HG03045 (cell line): Measurements from ENCODE around the gene PLBD1.

Experiments
- ATAC-seq: cut with Tn5 transposase; IDR thresholded peaks from one replicate; pipeline ENCODE4 v1.9.1; 2021; ENCODE audit warnings: mild to moderate bottlenecking, moderate library complexity; ENCODE audit not compliant: unreplicated experiment

PLBD1 gene

DNA sequence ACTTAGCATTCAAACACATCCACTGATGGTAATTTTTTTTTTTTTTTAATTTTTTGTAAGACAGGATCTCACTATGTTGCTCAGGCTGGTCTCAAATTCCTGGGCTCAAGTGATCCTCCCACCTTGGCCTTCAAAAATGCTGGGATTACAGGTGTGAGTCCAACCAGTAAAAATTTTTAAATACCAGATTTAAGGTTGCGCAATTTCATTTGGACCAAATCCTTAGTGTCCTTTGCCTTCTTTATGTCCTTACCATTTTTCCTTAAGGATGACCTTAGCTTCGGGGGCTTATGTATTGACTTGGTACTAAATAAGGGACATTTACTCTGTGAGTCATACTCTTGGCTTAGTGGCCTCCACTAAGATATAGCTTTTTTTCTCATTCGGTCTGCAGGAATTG lies 4.1 kb upstream of the PLBD1 start:
- no peak for ATAC-seq

DNA sequence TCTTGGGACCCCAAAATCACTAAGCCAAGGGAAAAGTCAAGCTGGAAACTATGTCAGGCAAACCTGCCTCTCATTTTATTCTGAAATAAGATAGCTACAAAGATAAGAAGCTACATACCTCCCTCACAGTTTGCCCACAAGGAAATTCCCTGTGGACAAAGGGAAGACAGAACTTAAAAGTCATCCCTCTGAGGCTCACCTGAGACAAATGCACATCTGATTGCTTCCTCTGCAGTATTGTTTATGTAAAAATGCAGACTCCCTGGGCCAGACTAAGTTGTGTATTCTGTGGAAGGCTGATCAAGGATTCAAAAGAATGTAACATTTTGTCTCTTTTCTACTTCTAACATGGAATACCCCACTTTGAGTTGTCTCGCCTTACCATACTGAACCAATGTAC lies 2.5 kb upstream of the PLBD1 start:
- no peak for ATAC-seq

DNA sequence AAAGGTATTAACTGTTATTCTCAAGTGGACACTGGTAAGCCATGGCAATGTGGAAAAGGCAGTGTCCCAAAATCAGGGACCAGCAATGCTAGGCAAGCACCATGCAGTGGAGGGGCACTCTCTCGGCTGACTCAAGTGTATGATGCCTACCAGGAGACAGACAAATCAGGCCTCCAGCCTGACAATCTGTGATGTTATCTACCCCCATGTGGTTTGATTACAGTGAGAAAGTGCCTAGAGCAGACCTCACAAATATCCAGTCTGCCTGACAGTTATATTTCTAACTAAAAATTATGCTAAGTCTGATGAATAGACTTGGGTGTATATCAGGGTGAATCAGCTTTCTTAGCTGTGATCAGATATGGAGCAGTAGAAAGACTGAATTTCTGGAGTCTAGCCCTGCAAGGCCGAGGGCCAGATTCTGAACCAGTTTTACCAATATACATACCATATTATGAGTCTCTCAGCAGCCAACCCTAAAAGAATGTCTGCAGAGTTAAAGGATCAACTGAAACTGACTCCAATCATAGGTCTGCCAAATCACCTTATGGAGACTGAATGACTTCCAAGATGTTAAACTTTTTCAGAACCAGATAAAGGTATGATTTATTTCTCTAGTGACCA lies 3.2 kb downstream of the PLBD1 start:
- ATAC-seq: no peak

DNA sequence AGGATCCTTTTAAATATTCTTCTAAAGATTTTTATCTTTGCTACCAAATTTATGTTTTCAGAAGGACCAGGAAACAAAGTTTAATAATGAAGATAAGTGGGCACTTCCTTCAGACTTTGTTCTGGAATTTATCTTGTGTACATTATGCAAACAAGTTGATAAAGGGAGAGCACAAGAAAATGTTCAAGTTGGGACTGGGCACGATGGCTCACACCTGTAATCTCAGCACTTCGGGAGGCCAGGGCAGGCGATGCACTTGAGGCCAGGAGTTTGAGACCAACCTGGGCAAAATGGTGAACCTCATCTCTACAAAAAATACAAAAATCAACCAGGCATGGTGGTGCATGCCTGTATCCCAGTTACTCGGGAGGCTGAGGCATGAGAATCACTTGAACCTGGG lies 4.6 kb downstream of the PLBD1 start:
- no peak for ATAC-seq

DNA sequence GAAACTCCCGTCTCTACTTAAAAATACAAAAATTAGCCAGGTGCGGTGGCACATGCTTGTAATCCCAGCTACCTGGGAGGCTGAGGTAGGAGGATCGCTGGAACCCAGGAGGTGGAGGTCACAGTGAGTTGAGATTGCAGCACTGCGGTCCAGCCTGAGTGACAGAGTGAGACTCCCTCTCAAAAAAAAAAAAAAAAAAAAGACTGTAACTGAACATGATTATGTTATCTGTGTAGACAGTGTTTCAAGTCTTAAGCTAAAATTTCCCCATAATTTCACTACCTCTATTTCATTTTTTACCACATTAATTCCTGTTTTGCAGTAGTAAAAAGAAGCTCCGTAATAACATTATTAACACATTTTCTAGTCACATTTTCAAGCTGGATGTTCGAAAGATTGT lies 5.4 kb downstream of the PLBD1 start:
- no peak for ATAC-seq

DNA sequence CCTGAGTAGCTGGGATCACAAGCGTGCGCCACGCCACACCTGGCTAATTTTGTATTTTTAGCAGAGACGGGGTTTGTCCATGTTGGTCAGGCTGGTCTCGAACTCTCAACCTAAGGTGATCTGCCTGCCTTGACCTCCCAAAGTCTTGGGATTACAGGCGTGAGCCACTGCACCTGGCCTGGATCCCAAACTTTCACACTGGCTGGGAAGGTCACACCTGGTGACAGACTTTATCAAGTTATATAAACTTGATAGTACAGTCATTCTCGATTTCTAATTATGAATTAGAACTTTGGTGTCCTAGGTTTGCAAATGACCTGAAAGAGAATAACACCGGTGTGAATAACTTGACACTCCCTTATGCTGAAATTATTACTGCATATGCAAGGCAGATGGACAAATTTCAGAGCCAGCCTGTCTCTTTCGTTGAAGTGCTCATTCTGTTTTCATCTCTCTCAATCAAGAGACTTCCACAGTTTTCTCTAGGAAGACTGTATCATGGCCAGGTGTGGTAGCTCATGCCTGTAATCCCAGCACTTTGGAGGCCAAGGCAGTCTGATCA lies 5.9 kb downstream of the PLBD1 start:
- ATAC-seq: no peak

DNA sequence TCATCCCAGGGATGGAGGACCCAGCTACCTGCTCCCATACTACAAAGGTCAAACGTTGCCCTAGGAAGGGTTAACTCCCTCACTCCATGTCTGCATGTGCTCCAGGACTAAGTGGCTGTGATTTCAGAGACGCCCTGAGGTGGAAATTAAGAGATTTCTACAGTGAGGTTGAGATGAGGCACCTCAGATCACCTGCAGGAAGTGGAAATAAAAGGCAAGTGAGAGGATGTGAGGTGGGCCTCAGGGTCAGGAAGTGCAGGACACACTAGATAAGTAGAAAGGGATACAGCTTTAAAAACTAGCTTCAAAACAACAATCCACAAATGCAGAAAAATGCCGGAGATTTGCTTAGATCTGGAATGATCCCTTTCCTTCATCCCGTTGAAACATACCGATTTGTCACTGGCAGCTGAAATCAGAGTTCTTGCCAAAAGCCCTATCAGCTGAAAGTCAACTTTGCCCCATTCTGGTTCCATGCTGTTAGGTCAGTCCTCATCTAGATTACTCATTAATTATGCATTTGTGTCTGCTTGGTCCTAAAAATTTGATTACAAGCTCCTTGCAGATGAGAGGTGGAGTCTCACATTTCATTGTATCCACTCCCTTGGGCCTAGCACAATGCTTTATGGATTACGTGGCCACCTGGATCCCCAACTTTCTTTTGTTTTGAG lies 6.6 kb downstream of the PLBD1 start:
- no peak for ATAC-seq

DNA sequence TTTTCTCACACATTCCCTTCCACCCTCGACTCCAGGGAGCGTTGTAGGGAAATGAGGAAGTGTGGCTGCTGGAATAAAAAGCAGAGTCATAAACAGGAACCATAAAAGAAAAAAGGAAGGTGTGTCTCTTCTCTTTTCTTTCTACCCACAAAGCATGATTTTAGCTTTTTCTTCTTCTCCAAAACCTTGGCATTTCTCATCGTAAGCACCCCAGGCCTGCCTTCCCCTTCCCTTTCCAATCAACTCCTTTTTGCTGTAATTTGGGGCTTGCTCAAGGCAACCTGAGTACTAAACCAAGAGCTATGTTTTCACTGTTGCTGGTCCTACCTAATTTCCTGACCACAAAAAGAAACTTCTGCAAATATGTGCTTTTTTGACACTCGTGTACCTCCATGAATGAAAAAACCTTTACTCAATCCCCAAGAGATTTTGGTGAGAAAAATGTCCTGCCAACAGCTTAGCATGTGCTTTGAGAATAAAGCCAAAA lies 9.2 kb downstream of the PLBD1 start:
- no peak for ATAC-seq

DNA sequence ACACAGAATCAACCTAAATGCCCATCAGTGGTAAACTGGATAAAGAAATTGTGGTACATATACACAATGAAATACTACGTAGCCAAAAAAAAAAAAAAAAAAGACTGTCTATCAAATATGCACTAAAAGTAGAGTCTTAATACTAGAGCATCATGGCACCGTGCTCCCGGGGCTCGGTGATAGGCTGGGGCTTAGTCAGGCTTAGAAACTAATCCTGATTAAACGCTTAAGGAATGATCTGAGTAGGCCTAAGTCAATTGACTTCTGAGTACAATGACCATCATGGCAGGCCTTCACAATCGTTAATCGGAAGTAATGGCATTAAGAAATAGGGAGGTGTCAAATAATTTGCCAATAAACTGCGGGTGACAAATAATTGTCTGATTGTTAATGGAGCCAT lies 9.7 kb downstream of the PLBD1 start:
- no peak for ATAC-seq

DNA sequence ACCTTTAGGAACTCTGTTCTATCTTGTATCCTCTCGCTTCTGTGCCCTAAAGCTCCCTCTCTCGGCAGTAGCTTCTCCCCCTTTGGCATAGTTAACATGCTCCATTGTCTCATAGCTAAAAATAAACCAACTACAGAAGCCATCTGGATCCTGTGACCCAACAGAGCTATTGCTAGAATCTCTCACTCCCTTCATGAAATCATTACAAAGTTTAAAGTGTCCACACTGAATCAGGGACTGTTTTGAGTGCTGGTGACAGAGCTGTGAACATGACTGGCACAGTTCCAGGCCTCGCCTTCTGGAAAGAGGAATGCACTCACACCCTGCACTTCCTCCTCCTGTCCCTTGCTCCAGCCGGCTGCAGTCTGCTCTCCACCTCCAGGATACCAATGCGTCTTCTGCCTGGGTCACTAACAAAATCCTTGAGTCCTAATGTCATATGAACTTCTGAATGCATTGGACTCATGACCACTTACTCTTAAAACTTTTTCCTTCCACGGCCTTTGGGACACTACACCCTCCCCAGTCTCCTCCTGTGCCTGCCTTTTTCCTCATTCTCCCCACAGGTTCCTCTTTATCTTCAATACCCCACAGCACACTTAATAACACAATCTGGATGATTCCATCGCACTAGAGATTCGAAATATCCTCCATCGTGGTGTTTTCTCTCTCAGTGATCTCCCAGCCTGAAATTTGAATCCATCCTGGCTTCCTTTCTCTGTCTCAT lies 13.2 kb downstream of the PLBD1 start:
- ATAC-seq: no peak

DNA sequence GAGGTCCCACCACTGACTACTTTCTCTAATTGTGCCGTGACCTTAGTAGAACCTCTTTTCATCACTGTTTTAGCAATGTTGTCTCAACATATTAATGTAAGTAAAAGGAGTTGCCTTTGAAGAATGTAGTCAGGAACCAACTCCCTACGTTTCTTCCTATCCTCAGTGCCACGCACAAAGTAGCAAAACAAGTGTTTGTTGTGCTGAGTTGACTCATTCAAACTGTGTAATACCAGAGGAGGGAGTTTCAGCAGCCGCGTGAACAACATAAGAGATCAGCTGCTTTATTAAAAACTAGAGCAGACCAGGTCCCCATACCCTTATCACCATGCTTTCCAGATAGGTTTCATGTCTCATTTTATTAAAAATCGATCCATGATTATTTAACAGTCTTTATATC lies 19.1 kb downstream of the PLBD1 start:
- ATAC-seq: no peak

DNA sequence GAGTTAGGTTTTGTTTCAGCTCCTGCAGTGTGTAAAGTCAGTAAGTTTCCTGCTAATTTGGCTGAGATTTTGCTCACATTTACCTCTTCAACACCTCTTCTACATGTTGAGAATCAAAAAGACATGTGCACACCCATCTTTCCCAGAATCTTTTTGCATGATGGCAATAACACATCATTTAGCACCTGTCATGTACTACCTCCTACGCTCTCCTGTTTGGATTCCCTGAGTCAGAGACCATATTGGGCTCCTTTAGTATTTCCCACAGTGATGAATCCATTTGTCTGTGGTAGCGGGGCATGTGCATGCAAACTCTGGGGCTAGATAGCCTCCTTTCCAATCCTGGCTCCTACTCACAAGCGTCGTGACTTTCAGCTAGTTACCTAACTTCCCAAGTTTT lies 20.1 kb downstream of the PLBD1 start:
- no peak for ATAC-seq

DNA sequence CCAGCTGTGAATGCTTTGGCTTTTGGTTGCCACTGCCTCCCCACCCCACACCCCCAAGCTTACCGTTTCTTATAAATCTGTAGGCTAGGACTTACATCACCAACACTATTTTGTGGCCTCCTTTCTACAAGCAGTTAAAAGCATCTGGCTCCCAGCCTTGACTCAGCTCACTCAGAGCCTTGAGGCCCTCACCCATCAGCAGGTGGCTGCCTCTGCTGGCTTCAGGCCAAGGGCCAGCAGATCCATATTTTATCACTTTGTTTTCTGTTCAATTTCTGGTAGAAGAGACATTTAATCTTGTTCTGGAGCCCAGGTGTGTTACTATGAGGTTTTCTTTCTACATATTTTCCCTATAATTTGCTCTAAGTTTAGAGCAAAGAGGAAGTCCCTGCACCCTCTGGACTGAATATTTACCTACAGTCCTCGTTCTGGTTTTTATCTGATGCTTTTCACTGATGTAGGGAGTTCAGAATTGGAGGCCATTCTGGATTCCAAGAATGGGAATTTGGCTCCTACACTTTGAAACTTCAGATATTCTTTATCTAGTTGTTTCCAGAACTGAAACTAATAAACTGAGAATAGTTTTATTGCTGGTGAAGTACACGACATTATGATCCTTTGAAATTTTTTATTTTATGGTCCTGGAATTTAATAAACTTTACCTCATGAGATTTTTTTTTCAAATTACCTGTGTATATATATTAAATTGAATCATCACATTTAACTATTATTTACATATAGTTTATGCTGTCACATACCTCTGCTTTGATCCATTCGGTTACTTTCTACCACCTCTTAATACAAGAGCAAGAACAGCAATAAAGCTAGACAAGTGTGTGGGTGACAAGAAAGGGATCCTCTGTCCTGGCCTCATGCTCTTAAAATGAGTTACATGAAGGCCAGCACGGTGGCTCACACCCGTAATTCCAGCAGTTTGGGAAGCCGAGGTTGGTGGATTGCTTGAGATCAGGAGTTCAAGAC lies 22.2 kb downstream of the PLBD1 start:
- no peak for ATAC-seq

DNA sequence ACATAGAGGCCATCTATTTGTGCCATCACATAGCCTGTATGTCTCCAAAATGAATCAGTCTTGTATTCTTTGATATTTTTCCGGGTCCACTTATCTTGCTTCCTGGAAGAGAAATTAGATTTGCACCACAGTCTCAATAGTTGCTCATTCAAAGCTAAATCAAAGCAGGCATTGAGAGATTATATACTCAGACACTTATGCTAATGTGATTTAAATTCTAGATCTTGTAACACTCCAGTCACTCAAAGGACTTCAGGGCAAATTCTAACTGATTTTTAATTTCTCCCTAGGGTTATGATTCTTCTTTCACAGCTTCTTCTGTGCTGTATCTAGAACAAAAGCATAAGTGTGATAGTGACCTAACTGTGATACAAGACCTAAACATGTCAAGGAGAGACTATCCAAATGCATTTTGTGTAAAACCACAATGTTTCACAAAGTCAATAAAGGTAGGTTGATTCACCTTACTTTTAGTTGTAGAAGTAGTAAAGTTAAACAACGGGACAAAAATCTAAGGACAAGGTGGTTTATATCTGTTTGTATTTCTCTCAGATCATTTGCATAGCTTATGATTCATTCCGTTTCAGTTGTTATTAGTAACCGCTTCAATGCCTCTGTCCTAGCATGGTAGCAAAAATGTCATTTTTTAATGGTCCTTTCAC lies 26.8 kb downstream of the PLBD1 start:
- no peak for ATAC-seq

DNA sequence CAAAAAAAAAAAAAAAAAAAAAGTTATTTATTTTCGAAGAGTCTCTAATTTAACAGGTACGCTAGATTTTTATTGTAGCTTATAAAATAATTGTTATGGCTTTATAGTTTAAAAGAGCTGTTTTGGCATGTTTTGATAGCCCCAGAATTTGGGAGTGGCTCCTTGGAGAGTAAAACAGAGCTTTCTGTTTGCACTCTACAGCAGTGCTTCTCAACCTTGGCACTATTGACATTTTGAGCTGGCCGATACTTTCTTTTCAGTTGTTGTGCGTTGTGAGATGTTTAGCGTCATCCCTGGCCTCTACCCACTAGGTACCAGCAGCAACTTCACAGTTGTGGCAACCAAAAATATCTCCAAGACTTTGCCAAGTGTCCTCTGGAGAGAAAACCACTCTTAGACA lies 30.6 kb downstream of the PLBD1 start:
- ATAC-seq: no peak

DNA sequence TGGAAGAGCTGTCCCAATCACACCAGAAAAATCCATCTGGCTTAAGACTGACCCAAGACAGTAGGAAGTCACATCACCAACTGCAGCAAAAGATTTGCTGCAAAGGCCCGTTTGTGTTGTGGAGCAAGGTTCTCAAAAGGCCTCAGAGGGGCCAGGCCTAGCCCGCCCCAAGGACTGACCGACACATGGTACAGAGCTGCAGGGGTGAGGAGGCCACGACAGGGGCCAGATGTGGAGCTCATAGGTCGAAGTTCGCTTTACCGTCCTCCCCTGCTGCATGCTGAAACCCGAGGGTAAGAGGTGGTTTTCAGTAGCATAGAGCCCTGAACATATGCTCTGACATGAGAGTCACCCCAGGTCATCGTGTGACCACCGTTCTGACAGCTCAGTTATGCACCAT lies 35.5 kb downstream of the PLBD1 start:
- no peak for ATAC-seq

DNA sequence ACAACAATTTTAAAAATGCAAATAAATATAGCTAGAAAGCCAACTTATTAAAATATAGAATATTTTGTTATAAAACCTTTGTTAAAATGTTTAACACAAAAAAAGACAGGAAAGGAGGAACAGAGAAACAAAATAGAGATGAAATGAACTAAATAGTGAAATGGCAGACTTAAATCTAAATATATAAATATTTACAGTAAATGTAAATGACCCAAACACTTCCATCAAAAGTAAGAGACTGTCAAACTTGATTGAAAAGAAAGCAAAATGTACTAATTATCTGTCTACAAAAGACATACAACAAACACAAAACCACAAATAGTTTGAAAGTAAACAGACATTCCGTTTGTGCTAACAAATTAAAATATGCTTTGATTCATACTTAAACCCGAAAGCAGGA lies 41.7 kb downstream of the PLBD1 start:
- no peak for ATAC-seq

DNA sequence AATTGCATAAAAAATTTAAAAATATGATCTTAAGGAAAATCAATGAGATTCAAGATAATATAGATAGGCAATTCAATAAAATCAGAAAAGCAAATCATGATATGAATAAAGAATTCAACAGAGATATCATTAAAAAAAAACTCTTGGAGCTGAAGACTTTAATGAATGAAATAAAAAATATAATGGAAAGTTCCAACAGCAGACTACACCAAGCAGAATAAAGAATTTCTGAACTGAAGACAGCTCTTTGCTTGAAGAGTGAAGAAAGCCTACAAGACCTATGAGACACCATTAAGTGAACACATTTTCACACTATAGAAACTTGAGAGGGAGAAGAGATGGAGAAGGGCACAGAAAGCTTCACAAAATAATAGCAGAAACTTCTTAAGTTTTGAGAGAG lies 45.9 kb downstream of the PLBD1 start:
- ATAC-seq: no peak

DNA sequence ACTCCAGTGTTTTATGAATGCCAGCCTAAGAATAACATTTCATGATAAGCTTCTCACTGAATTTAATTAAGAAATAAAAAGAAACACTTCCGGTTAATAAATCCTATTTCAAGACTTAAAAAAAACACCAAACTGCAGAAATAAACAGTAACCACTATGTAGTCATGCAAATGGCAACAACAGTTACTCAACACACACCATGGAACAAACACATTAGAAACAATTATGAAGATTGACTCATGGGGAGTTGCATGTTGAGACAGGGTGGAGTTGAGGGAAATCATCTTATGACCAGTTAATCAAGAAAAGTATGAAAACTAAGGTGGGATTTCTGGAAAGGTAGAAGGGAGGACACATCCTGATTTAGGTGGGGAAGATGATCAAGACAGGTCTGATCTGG lies 52.7 kb downstream of the PLBD1 start:
- ATAC-seq: no peak

DNA sequence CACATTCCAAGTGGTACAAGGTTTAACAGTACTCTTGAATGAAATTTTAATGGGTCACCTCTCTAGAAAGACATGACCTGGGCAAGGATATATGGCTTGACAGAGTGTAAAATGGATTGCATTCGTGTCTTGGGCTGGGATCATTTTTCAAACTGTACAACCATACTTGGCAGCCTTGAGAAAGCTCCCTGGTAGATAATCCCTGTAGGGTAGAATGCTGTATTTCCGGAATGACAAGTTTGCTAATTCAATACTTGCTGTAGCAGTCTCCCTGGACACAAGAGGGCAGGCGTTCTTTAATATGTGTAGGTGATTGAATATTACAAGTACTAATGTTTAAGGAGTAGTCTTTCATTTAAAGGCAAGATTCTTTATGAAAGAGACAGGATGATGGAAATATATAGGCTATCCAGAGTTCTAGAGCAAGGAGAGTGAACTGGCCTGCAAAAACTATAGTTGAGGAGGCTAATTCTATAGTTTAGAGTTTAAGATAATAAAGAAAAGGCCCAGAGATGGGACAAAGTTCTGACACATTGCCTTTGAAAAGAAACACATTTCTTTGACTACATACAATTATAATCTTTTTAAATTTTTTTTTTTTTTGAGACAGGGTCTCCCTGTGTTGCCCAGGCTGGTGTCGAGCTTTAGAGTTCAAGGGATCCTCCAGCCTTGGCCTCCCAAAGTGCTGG lies 53.4 kb downstream of the PLBD1 start:
- no peak for ATAC-seq
